Myocyte (in vitro differentiated cells): ENCODE measurements around the gene RPTOR. TPM values are rescaled to one million over a fixed set of nuclear protein-coding genes. Genes with fewer than 3 reads are reported as not detected.
A peak's percentile ranks its signal among the peaks of the same experiment; 100 is the strongest.

Experiments
- DNase-seq: peaks from one replicate; pipeline ENCODE4 v3.0.0-alpha.2; 2012; ENCODE audit warnings: low read depth
- total RNA-seq: library from RNA; depleted of rRNA; stranded (reverse); fragments of >200 nt; gene quantifications from 2 replicates; pipeline ENCODE4 v1.2.3, GENCODE V29; 2014

The RPTOR gene
- total RNA-seq, 1 donor from 2014 or later: 18.0 TPM

DNA sequence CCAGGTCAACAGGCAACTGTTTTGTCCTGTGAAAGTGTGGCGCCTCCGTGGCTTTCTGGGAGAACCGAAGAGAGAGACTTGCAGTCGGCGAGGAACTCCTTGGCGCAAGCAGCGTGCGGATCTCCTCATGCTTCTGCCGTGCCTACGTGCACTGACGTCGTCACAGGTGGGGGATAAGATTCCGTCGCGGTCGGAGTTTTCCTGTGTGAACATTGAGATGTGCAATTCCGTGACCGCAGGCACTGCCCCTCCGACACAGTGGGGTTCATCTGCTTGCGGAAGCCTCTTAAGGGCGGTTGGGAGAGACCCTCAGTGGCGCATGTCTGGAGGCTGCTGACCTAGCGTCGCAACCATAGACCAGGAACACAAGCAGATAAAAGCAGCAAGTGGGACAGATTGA, 234.7 kb downstream of the RPTOR start:
- no peak for DNase-seq

DNA sequence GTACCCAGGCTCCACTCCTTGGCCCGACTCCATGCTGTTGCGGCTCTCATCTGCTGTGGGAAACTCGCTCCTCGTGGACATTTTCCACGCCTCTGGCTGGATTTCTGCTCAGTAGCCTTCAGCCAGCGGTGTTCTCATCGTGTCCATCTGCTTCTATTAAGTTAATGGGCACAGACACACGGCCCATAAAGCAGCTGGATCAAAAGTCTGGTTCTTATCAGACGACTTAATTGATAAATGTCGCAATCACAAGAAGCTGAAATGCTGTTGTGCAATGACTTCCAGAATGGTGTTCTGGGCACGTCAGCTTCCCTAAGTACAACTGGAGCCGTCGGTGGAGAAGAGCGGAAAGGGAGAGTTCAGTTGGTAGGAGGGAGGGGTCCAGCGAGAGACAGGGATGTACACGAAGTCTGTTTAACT, 235.3 kb downstream of the RPTOR start:
- DNase-seq: no peak

- DNase-seq: no peak
These were observed 236.0 kb downstream of the RPTOR start for GRCh38 chr17:80780381-80781198.

GRCh38 chr17:80781211-80781610, 236.6 kb downstream of the RPTOR start:
- DNase-seq: no peak

GRCh38 chr17:80781807-80782277, 237.2 kb downstream of the RPTOR start:
- no peak for DNase-seq

DNA sequence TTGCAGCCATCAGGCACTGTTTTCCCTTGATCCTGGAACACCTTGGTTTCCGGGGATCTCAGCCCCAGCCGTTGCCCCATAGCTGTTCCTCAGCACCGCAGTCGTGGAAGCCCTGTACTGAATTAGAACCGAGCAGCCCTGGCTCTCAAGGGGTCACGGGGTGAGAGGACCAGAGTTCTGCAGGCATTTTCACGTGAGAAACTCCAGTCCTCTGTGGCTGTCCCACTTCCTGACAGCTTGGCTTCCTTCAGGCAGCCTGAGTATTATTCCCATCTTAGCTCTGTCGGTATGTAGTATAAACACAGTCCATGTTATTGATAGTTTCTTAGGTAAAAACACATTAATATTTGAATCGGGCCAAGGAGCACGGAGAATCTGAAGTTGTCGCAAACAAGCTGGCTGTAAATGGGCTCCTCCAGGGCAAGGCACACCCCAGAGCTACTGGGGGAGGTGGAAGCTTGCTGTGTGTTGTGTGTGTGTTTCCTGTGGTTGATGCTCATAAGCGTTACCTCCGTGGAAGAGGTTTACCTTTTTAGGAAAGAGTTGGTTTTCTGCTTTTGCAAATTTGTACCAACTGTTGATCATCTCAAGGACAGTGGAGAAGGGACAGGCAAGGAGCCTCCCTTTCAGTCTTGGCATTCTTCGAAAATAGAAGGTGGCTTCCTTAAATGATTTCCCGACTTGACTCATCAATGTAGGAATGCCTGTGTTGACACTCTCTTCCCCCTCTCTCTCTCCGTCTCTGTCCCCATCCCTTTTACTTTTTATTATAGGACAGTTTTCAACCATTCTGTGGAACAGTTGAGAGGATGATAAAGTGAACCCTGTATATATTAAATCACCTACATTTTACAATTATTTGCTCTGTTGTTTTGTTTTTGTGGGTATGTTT, 238.1 kb downstream of the RPTOR start:
- DNase-seq: no peak

- no peak for DNase-seq
These were observed 238.8 kb downstream of the RPTOR start for GRCh38 chr17:80783486-80783885.

DNA sequence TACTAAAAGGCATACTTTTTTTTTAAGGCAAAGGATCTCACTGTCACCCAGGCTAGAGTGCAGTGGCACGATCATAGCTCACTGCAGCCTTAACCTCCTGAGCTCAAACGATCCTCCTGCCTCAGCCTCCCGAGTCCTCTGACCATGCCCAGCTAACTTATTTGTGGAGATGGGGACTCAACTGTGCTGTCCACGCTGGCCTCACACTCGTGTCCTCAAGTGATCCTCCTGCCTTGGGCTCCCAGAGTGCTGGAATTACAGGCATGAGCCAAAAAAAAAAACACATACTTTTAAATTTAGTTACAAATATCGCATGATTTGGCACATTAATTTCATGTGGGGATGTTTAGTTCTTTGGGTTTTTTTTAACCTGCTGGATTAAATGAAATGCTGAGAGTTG, 239.3 kb downstream of the RPTOR start:
- no peak for DNase-seq

DNA sequence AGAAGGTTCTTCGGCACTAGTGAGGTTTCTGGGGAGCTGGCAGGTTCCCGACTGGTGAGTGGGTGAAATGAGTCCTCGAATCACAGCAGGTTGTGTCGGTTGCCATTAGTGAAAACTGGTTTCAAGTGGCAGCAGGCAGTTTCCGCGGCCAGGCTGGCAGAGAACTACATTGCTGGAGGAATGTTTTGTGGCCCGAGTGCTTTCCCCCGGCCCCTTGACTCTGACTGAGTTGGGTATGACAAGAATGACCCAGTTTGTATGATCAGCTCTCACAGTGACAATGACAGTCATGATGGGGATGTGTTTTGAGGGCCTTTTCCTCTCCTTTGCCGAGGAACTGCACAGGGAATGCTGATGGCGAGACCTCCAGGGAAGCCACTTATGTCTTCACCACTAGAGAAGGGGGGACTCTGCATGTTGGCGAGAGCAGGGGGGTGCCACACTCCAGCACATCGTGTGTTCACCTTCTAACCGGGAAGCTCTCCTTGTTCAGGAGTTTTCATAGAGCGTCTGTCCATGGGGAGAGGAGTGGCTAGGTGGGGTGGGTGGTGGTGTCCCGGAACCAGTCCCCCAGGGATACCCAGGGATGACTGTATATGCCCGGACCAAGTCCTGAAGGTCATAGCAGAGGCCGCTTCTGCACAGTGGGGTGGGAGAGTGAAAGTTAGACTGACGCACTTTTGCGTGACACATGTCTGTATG, 241.0 kb downstream of the RPTOR start:
- DNase-seq: peak; percentile 66

GRCh38 chr17:80786470-80786869, 241.8 kb downstream of the RPTOR start:
- peak; percentile 95 for DNase-seq

GRCh38 chr17:80786887-80787286, 242.2 kb downstream of the RPTOR start:
- no peak for DNase-seq

GRCh38 chr17:80787881-80788280, 243.2 kb downstream of the RPTOR start:
- no peak for DNase-seq

DNA sequence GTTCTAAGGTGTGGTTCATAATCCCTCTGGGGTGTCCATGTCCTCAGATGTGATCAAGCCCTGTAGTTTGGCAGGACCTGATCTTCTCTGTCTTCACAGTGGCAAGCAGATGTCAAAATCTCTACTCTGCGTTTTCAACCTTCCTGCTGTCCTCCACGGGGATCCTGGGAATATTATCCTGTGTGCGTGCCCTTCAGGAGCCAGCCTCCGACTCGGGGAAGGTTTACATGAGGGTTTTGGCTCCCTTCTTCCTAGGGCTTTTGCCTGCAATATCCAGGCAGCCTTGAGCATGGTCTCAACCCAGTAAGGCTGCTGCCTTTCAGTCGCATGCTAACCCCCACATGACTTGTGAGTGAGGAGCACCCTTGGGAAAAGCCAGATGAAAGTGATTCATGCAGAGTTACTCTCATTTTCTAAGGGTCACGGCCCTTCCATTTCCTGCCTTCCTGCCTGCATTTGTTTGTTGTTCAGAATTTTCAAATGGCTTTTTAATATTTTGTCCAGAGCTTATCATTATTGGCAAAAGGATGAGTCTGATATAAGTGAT, 244.8 kb downstream of the RPTOR start:
- DNase-seq: peak; percentile 88

GRCh38 chr17:80790021-80790765, 245.6 kb downstream of the RPTOR start:
- DNase-seq: no peak

- DNase-seq: no peak
These were observed 246.5 kb downstream of the RPTOR start for GRCh38 chr17:80790981-80791742.

- DNase-seq: peak; percentile 86
These were observed 247.2 kb downstream of the RPTOR start for GRCh38 chr17:80791758-80792284.

DNA sequence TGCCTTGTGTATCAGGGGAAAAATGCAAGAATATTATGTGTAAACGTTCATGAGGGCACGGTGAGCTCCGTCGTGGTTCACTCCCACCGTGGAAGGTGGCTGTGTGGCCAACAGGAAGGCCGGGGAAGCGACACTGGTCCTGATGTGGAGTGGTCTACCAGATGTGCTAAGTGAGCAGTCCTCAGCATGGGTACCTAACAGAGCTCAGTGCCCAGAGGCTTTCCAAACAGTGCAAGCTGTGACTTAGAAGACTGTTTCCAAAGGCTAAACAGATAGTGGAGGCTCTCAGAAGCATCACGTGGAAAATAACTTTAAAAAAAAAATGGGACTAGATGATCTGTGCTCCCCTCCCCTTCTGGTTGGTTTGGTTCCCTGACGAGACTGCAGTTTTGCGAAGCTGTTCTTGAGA, 247.7 kb downstream of the RPTOR start:
- no peak for DNase-seq

DNA sequence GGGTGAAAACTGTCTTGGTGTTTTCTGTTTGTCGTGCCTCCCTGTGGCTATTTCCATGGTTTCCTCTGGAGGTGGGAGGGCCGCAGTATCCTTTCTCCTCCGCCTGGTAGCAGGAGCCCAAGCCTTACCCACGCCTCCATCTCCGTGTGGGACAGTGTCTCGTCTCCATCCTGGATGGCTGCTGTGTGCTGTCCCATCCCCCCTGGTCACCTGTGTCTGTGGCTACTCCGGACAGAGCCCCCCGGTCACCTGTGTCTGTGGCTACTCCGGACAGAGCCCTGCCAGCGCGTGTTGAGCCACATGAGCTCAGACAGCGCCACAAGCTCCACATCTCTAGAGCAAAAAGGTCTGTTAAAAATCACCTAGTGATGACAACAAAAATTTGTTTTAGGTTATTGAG, 248.8 kb downstream of the RPTOR start:
- no peak for DNase-seq

- no peak for DNase-seq
These were observed 249.2 kb downstream of the RPTOR start for GRCh38 chr17:80793851-80794267.
